COLO668 (cell line): ENCODE data around the gene MLH3.
A peak's percentile ranks its signal among the peaks of the same experiment; 100 is the strongest.

Experiments used
- DNase-seq: peaks from one replicate; lab custom pipeline; 2025; ENCODE audit not compliant: unreplicated experiment; lab: John Stamatoyannopoulos, UW

Gene MLH3

DNA sequence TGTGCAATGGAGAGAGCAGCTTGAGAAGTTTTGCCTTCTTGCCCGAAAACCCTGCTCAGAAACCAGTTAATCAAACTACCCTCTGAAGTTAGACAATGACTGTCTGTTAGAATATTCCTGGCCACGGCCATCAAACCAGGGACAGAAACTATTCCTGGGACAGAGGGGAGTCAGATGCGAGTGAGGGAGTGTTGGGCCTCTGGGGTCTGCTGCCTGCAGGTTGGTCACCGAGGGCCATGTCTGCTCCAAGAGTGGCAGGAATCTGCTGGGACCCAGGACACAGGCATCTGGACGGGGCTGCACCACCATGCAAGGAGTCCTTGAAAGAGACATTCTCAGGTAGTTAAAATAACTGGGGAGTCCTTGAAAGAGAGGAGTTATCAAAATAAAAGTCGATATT lies 65.5 kb downstream of the MLH3 start:
- DNase-seq: no peak

DNA sequence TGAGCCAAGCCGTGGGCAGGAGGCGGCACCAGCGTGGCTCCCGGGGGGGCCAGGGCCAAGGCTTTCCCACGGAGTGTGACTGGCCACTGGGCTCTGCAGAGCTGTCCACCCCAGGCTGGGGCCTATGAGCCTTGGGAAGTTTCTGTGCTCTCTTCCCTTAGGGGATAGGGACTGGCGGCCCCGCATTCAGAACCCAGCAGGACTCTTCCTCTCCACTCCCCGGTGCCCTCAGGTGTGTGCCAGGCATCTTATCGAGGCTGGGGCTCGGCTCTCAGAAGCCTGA lies 66.3 kb downstream of the MLH3 start:
- no peak for DNase-seq

DNA sequence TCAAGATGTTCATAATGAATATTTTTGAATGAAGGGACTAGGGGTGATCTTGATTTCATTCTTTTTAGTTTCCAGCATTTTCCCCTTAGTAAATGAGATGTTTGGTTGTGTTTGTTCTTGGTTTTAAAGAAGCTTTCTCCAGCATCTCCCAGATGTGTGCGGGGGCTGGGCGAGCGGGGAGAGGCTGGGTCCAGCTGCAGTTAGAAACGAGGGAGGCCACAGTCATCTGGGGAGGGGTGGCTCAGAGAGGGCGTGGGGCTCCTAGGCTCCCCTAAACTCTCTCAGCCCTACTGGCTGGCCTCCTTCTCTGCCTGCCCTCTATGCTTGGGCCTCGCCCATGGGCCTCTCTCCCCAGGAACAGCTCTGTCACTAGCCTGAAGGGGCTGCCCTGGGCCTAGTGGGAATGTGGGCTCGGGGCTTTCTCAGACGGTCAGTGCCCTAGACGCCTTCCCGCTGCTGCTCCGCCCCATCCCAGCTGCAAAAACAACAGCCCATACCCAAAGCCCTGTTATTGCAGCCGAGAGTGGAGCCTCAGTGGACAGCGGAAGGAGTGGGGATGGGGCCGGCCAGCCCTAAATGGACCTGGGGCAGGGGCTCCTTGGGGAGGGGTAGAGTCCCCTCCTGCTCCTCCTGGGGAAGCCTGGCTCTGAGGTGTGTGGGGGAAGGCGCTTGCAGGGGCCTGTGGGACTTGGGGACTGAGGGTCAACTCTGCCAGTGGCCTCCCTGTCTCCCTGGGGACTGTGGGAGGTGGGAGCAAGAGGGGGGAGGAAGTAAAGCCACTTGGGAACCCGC lies 66.8 kb downstream of the MLH3 start:
- DNase-seq: no peak

DNA sequence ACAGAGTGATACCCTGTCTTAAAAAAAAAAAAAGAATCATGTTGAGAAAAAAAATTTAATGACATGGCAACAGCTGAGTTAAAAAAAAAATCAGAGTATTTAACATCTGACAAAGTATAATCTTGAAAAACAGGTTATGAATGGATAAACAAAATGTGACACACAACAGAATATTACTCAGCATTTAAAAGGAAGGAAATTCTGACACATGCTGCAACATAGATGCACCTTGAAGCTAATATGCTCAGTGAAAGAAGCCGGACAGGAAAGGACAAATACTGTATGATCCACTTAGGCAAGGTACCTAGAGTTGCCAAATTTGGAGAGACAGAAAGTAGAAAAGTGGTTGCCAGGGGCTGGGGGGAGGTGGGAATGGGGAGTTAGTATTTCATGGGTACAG lies 67.9 kb downstream of the MLH3 start:
- DNase-seq: no peak

DNA sequence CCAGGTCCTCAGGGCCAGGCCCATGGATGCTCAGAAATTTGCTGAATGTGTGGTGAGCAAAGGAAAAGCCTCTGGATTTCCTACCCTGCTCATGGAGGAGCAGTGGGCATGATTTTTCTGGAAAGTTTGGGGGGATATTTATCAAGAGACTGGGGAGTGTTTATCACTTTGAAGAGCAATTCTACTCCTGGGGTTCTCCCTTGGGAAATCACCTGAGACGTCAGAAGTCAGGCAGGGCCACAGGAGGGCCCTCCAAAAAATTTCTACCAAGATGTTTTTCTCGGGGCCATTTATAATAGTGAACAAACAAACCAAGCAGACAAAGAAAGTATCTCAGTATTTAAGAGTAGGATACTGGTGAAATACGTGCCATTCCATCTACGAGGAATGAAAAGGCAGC lies 68.6 kb downstream of the MLH3 start:
- no peak for DNase-seq

DNA sequence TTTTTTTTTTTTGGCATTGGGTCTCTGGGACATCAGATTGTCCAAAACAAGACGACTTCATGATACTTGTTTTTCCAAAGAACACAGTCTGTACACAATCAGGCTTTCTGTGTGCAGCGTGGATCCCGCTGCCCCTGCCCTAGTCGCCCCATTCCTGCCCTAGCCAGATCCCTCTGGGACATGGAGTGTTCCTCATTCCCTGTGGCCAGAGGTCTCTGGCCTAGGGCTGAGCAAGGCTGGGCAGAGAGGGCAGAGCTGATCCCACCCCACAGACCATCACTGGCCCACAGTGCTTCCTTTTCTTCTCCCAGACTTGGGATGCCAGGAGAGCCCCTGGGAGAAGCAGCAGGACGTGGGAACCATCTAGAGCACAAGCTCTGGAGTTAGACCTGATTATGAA lies 69.4 kb downstream of the MLH3 start:
- no peak for DNase-seq

DNA sequence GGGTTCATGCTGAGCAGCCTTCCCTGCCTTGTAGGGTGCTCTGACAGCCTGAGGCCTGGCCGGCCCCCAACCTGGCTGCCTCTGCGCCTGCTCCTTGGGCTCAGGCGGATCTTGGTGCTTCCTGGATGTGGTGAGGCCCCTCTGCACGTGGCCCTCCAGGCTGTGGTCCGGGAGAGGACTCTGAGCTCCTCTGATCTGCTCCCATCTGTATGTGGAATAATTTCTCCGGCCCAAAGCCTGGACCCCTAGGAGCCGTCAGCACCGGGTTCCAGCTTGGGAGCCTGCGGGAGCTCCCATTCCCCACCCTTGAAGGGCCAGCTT lies 69.8 kb downstream of the MLH3 start:
- DNase-seq: no peak

- DNase-seq: no peak
Observed at GRCh38 chr14:74980731-74981461, 70.4 kb downstream of the MLH3 start.

- DNase-seq: no peak
Observed at GRCh38 chr14:74980398-74980730, 70.9 kb downstream of the MLH3 start.

- DNase-seq: peak; percentile 50
Observed at GRCh38 chr14:74979442-74980397, 71.5 kb downstream of the MLH3 start.

DNA sequence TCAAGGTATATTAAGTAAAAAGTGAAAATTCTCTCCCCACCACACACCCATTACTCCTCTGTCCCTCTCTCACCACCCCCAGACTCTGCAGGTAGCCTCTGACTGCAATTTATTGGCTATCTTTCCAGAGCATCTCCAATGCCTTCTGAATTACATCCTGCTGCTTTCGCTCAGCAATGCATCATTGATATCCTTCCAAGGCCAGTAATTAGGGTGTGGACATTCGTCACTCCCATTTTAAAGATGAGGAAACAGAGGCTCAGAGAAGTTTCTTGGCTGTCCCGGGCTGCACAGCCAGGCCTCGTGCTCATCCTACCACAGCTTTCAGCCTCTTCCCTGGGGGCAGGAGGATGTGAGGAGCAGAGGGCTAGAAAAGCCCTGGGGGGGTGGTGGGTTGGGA lies 72.2 kb downstream of the MLH3 start:
- no peak for DNase-seq

DNA sequence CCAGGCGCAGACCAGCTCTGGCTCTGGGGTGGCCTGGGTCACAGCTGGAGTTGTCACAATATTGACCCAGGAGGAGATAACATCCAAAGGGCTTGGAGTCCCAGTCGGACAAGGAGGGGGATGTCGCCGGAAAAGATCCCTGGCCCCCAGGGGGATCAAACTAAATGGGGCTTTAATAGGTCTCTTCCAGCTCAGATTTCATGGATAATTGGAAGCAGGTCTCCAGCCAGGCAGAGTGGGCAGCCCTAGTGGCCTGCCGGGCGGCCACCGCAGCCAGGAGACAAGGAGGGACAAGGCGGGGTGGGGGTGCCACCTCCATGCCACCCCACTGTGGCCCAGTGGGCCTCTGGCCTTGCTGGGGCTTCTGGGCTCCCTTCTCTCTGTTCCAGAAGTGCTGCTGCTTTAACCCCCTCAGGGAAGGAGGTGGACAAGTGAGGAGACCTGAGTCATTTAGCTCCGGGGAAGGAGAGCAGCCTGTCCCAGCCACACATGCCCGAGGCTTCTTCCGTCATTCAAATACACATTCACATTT lies 72.8 kb downstream of the MLH3 start:
- no peak for DNase-seq

DNA sequence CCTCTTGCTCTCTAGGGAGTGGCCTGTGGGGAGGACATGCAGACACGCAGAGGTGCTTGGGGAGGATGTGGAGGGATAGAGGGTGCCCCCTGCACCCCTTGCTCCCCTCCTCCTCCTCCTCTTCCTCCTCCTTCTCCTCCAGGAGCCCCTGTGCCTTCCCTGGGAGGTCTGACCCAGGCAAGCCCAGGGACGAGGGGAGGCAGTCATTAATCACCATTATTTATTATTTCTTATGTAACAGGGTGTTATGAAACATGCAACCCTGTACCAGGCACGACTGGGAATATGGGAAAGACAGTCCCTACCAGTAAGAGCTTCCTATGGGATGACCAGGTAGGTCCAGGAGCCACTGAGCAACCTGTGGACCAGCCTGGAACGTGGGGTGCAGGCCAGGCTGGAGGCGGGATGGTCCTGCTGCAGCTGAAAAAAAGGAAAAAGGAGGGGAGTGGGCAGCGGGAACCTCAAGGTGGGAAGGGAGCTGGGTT lies 73.3 kb downstream of the MLH3 start:
- no peak for DNase-seq

GRCh38 chr14:74977164-74977900 lies 73.9 kb downstream of the MLH3 start:
- DNase-seq: no peak

- DNase-seq: no peak
Observed at GRCh38 chr14:74976264-74977113, 74.8 kb downstream of the MLH3 start.

GRCh38 chr14:74975059-74975810 lies 76.0 kb downstream of the MLH3 start:
- DNase-seq: no peak

DNA sequence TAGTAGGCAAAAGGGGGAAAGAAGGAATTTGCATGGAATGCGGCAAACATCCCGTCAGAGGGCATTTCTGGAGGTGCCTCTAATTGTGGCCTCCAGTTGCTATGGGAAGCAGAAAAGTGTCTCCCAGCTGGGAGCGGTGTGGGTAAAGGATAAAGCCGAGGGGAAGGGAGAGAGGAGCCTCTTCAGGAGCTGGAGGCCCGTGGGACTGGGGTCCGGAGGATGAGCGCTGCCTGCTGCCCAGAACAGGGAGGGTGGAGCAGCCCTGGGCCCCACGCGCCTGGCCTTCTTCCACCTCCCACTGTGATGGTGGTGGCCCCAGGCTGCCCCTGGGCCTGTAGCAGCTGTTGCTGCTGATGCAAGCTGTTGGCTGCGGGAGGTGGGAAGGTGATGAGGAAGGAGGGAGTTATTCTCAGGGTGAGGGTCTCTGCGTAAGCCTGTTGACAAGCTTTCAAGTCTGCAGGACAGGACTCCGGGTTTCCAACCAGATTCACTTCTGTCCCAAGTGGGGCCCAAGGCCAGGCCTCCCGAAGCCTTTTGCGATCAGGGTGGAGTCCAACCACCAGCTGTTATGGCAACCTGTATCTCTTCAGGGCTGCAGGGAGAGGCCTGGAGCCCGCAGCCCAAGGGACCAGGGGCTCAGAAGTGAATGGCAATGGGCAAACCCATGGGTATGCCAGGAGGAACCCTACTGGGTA lies 76.8 kb downstream of the MLH3 start:
- DNase-seq: no peak

DNA sequence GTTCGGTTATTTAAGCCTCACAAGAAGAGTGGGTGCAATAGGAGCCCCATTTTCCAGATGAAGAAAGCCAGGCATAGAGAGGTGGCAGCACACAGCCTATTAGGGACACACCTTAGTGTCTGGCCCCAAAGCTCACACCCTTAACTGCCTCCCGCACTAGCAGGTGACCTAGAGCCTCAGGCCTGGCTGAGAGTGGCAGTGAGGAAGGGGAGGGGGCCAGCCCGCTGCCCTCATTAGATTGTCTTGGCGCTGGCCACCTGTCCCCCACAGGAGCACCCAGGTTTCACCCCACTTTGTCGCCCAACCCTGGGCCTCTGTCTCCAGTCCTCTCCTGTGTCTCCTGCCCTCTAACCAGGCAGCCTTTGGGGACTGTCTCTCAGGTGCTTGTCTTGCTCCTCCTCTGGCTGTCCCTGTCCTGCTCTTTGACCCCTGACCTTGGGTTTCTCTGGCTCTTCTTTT lies 77.3 kb downstream of the MLH3 start:
- no peak for DNase-seq
